HG03039 (cell line): ENCODE data around the gene SDF2.

Experiments
- ATAC-seq: cut with Tn5 transposase; IDR thresholded peaks from one replicate; pipeline ENCODE4 v1.9.1; 2021; ENCODE audit warnings: mild to moderate bottlenecking, moderate library complexity; ENCODE audit not compliant: unreplicated experiment

The SDF2 gene

GRCh38 chr17:28661635-28662526 lies at the start of gene SDF2, which contains the start of gene SUPT6H:
Gene SDF2 (minus strand): TSS chr17:28661906. CDS start chr17:28661876, 30 bp downstream.
Gene SUPT6H (plus strand): TSS chr17:28662205. CDS start chr17:28673402, 11,197 bp downstream.
- peak; percentile 79 for ATAC-seq

DNA sequence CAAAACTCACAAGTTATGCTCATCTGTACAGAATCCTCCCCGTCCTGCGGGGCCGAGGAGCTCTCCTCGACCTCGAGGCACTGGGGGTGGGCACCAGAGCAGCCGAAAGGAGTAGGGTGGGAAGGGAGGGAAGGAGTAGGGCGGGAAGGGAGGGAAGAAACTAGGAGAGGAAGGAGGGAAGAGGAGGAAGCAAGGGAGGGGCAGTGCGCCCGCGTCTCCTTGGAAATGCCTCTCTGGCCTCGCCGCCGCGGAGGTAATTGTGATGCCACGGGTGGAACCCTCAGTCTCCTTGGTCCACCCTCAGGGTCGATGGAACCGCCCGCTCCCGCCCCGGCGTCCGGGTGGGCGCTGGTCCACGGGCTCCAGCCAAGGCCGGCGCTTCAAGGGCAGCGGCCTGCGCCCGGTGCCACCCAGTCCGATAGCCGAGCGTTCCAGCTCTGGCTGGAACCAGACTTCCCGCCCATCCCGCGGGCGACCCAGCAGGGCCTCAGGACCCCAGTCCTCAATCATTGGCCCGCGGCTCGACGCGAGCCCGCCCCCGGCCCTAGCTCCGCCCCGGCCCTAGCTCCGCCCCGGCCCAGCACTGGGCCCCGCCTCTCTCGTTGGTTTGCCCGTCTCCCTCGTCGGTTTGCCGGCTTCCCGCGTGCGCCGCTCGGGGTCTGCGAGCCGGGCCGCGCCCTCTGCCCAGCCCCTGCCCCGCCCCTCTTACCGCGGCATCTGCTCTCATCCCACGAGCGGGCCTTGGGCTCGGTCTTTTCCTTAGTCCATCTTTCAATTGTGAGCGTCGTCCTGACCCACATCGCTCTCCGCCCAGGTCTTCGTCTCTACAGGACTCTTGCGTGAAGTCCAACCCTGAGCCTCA lies 49.4 kb upstream of the SDF2 start:
- peak; percentile 71 for ATAC-seq

DNA sequence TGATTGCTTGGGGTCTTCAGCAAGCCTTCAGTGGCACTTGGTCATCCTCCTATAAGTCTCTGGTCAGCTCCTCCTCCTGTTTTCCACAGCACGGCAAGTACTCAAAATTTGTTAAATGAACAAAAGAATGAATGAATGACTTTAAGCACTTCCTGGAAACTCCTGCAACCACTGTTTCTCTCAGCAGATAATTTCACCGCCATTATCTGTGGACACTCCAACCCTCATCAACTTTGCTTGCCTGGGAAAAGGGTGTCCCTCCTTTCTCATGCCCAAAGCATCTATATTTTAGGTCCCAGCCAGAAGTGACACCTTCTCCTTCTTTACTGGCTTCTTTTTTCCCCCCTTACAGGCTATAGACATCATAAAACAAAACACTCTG lies 45.6 kb upstream of the SDF2 start:
- no peak for ATAC-seq

DNA sequence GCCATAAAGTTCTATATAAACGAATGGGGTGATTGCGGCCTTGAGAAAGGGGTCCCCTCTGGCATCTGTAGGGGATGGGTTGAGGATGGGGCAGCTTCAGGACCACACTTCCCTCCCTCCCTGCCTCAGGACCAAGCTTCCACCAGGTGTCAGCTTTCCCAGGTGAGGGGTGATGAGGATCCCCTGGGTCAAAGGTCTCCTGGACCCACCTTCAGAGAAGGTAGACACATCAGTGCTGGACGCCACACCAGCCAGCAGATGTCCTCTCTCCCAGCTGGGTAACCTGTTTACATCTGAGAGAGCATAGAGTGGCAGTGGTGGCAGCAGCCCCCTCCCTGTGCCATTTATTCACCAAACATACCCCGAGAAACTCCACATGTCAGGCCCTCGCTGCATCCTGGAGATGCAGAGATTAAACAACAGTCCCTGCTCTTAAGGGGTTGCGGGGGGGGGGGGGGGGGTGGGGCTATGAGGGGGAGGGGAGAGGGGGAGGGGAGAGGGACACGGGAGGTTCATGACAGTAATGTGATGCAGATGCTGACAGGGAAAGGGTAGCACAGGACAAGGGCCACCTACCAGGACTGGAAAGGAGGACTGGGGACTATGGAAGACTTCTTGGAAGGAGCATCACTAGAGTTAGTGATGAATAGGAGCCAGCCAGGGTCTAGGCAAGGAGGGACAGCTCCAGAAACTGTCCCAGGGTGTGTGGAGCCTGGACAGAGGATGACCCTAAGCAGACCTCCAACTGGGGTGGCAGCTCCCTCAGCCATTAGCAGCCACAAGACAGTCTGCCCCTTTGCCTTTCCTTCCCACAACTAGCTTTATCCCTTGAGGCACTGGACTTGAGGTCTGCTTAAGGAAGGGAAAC lies 45.0 kb upstream of the SDF2 start:
- no peak for ATAC-seq

DNA sequence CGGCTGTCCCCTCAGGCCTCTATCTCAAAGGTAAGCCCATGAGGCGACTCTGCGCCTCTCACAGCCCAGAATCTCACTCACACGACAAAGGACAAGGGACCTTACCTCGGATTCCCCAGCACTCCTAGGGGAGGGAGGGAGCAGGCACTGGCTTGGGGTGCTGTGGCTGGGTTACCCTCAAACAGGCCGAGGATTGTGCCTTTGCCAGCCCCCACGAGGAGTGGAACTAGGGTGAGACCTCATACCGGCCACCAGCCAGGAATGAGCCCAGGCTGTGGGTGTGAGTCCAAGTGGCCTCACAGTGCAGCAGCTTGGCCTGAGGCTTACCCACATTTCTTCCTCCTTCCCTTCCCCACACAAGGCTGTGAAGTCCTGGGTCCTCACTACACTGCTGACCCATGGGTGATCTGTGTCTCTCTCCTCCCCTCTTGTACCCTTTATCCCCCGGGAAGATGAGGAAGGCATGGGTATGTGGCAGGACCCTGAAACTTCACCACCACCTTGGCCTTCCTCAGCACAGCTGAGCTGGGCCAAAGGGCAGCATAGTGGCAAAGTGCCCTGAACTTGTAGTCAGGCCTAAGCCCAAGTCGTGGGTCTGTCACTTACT lies 44.1 kb upstream of the SDF2 start:
- ATAC-seq: no peak

- no peak for ATAC-seq
These were observed 43.5 kb upstream of the SDF2 start for GRCh38 chr17:28705074-28705659.

- ATAC-seq: no peak
These were observed 42.6 kb upstream of the SDF2 start for GRCh38 chr17:28704219-28704858.

DNA sequence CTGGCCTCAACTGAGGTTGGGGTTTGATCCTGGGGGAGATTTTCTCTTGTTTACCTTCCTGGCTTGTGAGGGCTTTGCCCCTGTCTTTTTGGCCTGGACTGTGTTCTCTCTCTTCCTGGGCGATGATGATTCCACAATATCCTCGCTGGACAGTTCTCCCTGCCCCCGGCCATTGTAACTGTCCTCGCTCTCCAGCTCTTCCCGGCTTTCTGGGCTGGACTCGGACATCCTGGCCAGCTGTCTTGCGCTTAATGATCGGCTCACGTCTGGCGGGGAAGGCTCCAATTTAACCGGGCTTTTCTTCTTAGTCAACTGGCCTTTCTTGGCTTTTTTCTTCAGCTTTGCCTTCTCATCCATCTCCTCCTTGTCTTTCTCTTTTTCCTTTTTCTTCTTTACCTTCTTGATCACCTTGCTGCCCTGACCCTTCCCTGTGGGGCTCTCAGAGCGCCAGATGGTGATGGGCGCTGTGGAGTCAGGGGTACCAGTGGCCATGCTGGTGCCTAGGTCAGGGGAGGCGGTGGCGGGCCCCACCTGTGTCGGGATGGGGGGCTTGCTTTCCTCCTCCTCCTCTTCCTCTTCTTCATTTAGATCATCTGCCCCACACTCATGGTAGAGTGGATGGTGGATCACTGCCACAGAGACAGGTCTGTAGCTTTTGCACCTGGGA lies 42.0 kb upstream of the SDF2 start:
- ATAC-seq: no peak

- ATAC-seq: no peak
These were observed 41.0 kb upstream of the SDF2 start for GRCh38 chr17:28702752-28703150.

DNA sequence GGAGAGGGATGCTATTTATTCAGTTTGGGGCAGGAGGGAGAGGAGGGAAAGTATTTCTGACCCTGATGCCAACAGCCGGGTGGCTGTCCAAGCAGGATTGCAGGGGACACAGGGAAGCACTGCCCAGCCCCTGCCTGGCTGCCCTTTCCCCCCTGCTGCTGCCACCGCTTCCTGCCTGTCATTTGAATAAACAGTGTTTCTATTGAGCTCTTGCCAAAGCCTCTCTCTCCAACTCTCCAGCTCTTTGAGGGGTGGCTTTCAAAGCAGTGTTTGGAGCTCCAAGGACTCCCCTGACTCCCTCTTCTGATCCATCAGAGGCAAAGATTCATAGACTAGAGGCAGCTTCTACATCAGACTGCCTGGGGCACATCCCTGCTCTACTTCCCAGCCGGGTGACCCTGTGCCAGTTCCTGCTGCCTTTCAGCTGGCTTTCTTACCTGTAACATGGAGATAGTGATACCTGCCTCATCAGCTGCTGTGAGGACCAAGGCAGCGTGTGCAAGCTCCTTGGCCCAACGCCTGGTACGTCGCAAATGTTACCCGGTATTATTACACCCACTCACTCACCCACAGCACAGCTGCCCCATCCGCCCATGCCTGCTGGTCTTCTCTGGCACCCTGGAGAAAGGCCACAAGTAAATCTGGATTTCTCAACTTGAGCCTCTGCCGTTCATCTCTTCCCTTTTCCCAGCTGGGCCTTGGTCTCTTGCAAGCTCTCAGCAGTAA lies 40.5 kb upstream of the SDF2 start:
- no peak for ATAC-seq

DNA sequence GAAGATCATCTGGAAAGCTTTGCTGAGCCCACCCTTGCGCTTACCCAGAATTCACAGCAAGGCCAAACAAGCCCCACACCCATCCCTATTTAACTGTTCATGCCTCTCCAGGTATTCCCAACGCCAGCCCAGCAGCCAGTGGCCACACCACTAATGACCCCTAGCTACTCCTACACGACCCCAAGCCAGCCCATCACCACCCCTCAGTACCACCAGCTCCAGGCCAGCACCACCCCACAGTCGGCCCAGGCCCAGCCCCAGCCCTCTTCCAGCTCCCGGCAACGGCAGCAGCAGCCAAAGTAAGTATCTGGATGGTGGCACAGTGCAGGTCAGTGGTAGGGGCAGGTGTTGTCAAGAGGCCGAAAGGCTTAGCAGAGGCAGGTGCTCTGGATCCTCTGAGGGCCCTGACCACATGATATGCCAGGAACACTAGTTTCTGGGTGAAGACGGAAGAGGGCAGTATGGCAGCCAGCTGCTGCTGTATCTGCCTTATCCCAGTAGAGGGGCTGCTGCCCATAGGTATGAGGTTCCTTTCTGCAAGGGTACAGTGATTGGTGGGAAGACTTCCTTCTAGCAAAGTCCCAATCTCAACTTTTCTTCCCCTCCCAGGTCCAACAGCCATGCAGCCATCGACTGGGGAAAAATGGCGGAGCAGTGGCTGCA lies 39.3 kb upstream of the SDF2 start:
- ATAC-seq: no peak

DNA sequence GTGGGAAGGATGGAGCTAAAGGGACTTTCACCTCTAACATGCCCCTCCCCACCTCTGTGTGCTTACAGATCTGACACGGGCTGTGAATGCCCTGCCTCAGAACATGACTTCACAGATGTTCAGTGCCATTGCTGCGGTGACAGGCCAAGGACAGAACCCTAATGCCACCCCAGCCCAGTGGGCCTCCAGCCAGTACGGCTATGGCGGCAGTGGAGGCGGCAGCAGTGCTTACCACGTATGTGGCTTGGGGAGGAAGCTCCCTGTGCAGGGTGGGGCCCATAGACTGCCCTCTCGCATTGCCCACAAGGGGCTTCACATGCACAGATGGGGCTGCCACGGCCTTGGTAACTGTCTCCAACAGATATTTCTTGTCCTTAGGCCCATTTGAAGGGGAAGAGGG lies 38.6 kb upstream of the SDF2 start:
- ATAC-seq: no peak

- no peak for ATAC-seq
These were observed 36.7 kb upstream of the SDF2 start for GRCh38 chr17:28698253-28698941.

GRCh38 chr17:28693869-28694268 lies 32.2 kb upstream of the SDF2 start:
- no peak for ATAC-seq

DNA sequence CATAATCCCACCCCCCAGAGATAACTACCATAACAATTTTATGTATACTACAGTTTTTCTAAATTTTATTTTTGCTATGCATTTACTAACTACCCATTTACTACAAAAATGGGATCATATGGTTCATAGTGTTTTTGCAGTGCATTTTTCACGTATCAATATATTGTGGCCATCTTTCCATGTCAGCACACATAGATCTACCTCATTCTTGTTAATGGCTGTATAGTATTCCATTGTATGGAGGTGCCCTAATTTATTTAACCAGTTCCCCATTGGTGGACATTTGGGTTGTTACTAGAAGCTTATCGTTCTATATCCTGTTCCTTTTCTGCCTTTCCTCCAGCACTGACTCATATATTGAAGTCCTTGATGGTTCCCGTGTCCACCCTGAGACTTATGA lies 27.3 kb upstream of the SDF2 start:
- no peak for ATAC-seq

GRCh38 chr17:28688481-28688880 lies 26.8 kb upstream of the SDF2 start:
- no peak for ATAC-seq

DNA sequence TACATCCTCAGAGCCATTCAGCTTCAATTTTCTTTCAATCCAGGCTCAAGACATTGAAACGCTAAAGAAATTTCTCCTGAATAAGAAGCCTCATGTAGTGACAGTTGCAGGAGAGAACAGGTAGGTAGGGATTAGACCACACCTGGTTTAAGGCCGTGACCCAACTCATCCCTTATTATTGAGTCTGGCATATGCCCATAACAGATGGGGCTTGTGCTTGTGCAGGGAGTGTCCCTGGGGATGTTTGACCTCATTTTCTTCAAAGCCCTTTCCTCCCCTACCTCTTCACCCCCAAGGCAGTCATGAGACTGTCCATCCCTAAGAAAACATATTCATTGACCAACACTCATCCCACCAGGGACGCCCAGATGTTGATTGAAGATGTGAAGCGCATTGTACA lies 24.6 kb upstream of the SDF2 start:
- no peak for ATAC-seq
